ENCODE measurements around the gene CDR2.

CDR2 gene

DNA sequence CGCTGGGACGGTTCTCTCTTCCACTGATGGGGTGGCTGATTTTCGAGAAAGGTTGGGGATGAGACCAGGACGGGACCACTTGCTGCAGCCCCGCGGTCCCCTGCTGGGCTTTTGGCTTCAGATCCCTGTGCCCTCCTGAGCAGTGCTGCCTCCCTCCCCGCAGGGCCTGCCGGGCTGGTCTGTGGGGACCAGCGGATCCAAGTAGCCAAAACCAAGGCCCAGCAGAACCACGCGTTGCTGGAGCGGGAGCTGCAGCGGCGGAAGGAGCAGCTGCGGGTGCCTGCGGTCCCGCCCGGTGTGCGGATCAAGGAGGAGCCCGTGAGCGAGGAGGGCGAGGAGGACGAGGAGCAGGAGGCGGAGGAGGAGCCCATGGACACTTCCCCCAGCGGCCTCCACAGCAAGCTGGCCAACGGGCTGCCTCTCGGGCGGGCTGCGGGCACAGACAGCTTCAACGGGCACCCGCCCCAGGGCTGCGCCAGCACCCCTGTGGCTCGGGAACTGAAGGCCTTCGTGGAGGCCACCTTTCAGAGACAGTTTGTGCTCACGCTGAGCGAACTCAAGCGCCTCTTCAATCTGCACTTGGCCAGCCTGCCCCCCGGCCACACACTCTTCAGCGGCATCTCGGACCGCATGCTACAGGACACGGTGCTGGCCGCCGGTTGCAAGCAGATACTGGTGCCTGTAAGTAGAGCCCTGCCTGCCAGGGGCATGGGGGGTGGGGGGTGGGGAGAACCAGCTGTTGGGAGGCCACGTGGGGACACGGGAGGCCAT lies 48.6 kb downstream of the CDR2 start:
- DNase-seq (ENCODE audit: low spot score), result no peak
- Histone ChIP-seq H3K27ac (no peak overlapping the region), H3K4me3 (no peak overlapping the region)
- TF ChIP-seq, protein P1, sequence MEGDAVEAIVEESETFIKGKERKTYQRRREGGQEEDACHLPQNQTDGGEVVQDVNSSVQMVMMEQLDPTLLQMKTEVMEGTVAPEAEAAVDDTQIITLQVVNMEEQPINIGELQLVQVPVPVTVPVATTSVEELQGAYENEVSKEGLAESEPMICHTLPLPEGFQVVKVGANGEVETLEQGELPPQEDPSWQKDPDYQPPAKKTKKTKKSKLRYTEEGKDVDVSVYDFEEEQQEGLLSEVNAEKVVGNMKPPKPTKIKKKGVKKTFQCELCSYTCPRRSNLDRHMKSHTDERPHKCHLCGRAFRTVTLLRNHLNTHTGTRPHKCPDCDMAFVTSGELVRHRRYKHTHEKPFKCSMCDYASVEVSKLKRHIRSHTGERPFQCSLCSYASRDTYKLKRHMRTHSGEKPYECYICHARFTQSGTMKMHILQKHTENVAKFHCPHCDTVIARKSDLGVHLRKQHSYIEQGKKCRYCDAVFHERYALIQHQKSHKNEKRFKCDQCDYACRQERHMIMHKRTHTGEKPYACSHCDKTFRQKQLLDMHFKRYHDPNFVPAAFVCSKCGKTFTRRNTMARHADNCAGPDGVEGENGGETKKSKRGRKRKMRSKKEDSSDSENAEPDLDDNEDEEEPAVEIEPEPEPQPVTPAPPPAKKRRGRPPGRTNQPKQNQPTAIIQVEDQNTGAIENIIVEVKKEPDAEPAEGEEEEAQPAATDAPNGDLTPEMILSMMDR (IDR thresholded peaks at IDR 0.05), result no peak

DNA sequence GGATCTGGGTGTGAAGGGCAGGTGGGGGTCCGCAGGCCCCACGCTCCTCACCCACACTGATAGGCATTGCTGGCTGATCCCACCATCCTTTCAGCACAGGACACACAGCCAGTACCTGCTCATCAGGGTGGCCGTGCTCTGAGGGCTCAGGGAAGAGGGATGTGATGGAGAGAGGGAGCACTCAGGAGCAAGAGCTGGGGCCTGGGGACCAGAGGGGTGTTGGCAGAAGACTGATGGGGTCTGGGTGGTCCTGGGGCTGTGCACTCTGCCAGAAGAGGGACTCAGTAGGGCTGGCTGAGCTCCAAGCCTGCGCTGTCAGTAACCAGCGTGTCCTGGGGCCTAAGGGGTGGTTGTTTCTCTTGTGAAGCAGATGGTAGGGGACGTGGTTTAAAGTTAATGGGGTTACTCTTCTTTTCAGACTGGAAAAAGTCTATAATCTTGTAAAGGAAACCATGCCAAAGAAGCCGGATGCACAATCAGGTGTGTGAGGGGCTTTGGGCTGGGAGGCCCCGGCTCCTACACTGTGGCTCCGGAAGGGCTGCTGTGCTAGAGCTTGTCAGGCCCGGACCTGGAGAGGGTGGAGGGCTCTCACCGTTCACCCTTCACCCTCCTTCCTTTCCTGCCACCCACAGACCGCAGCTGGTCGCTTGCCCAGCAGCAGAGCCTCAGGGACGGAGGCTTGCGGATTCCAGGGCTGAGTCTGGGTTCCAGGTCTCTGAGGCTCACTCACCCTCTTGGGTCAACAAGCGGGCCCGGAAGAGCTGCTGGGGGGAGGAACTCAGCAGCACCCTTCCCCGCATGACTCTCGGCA lies 49.4 kb downstream of the CDR2 start:
- no peak for DNase-seq (ENCODE audit: low spot score)
- Histone ChIP-seq H3K4me3 (no peak overlapping the region), H3K27ac (no peak overlapping the region)

DNA sequence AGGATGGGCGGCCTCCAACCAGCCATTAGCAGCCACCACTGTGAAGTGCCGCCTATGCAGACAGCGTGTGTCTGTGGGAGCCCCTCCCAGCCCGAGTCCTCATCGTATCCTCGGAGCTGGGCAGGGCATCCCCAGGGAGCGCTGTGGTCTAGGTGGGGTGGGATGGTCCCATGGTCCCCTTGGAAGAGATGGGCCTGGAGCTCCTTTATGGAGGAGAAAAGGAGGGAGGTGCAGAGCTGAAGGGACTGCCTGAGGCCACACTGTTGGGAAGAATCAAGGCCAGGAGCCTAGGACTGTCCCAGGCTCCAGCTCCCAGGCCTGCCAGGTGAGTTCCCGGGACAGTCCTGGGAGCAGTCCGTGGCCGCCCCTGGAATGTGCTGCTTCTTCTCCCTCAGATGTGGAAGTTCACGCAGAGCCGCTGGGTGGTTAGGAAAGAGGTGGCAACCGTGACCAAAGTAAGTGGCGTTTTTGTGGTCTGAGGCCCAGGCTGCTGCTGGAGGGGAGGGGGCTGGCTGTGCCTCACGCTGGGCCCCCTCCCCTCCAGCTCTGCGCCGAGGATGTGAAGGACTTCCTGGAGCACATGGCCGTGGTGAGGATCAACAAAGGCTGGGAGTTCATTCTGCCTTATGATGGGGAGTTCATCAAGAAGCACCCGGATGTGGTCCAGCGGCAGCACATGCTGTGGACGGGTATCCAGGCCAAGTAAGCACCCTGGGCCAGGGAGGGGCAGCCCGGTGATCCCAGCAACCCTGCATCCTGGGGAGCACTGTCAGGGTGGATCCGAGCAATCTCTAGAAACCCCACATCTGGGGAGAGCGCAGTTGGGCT lies 50.2 kb downstream of the CDR2 start:
- no peak overlapping the region for H3K27ac ChIP-seq
- no peak for DNase-seq (ENCODE audit: low spot score)
- TF ChIP-seq, protein P1 (IDR thresholded peaks at IDR 0.05), result no peak
- no peak overlapping the region for H3K4me3 ChIP-seq

More for the DNA sequence above, 49.4 kb downstream of the CDR2 start:
- TF ChIP-seq, protein P1 (IDR thresholded peaks at IDR 0.05), result no peak

DNA sequence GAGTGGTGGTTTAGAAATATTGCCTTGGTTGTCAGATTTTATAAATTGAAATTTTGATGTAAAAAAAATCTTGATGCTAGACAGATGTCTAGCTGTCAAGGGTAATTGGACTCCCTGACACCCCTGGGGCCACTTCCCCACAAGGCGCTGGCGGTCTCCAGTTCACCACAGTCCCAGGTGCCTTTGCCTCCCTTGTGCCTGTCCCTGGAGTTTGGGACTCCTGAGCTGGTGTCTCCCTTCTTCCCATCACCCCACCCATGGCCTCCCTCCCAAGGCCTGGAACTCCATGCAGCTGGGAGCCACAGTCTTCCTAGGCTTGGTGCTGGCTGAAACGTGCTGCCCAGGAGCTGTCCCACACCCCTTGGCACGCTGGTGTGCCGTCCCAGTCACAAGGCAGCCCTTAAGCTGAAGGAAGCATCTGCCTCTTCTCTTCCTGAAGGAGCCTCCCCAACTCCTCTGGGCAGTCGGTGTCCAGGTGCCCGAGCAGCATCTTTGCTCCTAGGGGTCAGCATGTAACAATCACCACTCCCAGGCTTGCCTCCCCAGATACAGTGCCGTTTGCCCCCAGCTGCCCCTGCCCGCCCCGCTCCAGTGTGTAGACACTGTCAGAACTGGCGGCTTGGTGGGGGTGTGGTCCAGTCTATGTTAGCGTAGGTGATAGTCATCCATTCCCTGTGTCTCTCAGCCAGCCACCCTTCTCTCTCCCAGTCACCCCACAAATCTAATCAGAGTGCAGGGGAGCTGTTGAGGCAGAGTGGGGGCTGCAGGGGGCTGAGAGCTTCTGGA lies 51.1 kb downstream of the CDR2 start:
- TF ChIP-seq, protein P1 (IDR thresholded peaks at IDR 0.05), result no peak
- DNase-seq (ENCODE audit: low spot score), result no peak

DNA sequence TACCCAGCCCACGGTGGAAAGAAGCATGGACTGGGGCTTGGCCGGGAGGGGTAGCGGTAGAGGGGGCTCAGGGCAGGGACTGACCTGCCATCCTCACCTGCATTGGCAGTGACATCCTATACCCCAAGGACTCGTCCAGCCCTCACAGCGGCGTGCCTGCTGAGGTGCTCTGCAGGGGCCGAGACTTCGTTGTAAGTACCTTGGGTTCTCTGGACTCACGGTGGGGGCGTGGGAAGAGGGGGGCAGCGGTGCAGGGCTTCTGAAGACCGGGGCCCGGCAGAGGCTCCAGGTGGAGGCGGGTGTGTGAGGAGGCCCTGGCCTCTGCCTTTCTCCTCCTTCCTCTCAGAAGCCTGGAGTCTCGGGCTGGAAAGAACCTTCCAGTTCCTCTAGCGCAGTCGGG lies 51.7 kb downstream of the CDR2 start:
- no peak overlapping the region for H3K27ac ChIP-seq
- TF ChIP-seq, protein P1 (IDR thresholded peaks at IDR 0.05), result no peak
- no peak for DNase-seq (ENCODE audit: low spot score)
- no peak overlapping the region for H3K4me3 ChIP-seq

More for the DNA sequence above, 51.1 kb downstream of the CDR2 start:
- no peak overlapping the region for H3K27ac ChIP-seq
- H3K4me3 ChIP-seq, result no peak overlapping the region

DNA sequence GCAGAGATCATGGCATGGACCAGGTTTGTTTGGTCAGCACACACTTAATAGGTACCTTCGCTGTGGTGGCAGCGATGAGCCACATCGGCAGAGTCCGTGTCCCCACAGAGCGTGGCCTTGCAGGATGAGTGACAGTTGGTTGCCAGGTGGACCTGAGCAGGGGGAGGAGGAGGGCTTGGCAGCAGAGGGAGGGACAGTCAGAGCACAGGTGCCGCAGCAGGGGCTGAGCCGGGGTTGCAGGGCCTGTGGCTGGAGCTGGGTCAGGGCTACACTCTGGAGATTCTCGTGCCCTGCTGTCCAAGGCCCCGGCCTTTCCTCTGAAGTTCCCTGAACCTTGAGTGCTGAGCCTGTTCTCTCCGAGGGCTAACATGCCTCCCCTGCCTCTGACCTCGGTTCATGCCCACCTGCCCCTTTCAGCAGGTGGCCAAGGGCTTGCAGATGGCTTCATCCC lies 52.4 kb downstream of the CDR2 start:
- Histone ChIP-seq H3K4me3 (no peak overlapping the region), H3K27ac (no peak overlapping the region)
- TF ChIP-seq, protein P1 (IDR thresholded peaks at IDR 0.05), result no peak
- DNase-seq (ENCODE audit: low spot score), result no peak

Measured in coronary artery (tissue), 2 donors.